GM18951 (cell line): Measurements from ENCODE around the gene WRAP73.

Source experiments
- POLR2A ChIP-seq: IDR thresholded peaks from 4 replicates; pipeline ENCODE4 v1.6.1; 2011; ENCODE audit warnings: mild to moderate bottlenecking; ENCODE audit not compliant: insufficient read length, insufficient read depth; ENCODE audit errors: extremely low read depth
- in situ Hi-C: fragments of 300-500 bp; cut with MboI; formaldehyde crosslinking; loops from one replicate; pipeline ENCODE4 v1.12.0; 2022; ENCODE audit warnings: low sequenced_read_pairs, mixed read lengths, inconsistent platforms; ENCODE audit not compliant: unreplicated experiment

Gene WRAP73

DNA sequence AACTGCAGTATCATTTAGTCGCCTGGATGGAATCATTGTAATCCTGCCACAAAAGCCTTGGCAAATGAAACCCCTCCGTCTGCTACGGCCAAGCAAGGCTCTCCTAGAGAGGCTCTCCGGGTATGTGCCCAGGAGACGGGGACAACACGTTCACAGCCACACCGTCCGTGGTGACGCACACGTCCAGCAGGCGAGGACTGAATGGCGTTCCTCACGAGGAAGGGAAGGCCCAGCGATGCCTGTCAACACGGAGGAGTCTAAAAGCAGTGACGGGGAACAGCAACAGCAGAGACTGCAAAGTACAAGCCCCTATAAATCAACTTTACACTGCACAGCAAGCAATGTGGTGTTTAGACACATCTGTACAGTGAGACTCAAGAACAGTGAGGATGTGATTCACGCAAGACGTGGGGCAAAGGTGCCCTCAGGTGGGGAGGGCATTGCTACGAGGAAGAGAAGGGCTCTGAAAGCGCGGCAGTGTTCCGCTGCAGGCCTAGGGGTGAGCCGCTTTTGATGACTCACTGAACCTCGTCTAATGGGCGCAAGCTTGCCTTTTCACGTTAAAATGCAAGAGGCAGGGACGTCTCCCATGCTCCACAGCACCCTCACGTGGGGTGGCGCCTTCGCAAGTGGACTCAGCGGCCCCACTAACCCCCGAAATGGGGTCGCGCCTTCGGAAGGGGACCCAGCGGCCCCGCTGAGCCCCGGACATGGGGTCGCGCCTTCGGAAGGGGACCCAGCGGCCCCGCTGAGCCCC, 6.8 kb downstream of the WRAP73 start:
- in situ Hi-C loops: no loop called here

DNA sequence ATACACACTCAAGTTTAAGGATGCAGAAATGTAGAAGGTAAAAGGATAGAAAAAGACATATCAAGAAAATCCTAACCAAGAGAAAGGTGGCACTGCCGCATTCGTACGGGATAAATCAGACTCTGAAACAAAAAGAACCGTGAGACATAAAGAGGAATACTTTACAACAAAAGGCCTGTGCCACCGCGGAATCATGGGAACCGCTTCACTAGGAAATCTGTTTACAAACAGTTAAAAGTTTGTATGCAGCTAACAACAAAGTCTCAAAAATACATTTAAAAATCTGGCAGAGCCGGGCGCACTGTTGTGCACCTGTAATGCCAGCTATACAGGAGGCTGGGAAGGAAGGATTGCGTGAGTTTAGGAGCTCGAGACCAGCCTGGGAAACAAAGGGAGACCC, 8.1 kb downstream of the WRAP73 start:
- in situ Hi-C loops: no loop called here

More for the DNA sequence above, 6.8 kb downstream of the WRAP73 start:
- no peak for TF ChIP-seq POLR2A

GRCh38 chr1:3641046-3641760, 8.7 kb downstream of the WRAP73 start:
- in situ Hi-C loops: no loop called here
- no peak for TF ChIP-seq POLR2A

More for the DNA sequence above, 8.1 kb downstream of the WRAP73 start:
- TF ChIP-seq POLR2A: no peak

- in situ Hi-C loops: no loop called here
- no peak for TF ChIP-seq POLR2A
Measured at GRCh38 chr1:3640121-3640837, 9.6 kb downstream of the WRAP73 start.

- no peak for TF ChIP-seq POLR2A
- in situ Hi-C loops: no loop called here
Measured at GRCh38 chr1:3639397-3639911, 10.4 kb downstream of the WRAP73 start.

DNA sequence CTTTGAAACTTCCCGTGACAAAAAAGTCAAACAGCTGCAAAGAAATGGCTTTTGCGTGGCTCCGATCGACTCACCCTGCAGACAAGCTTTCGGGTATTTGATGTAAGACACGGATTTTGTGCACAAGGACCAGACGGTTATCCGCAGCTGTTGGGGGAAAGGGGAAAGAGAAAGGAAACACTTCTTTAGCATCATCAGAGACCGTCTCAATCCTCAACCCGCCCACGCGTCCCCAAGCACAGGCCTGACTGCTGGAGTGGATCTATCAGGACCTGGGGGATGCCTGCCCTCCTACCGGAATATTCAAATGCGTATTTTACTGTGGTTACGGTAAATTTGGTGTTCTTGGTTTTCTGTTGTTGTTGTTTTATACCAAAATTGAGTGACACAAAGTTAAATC, 11.2 kb downstream of the WRAP73 start:
- in situ Hi-C loops: no loop called here
- TF ChIP-seq POLR2A: no peak

- in situ Hi-C loops: no loop called here
- TF ChIP-seq POLR2A: no peak
Measured at GRCh38 chr1:3638027-3638426, 11.9 kb downstream of the WRAP73 start.

DNA sequence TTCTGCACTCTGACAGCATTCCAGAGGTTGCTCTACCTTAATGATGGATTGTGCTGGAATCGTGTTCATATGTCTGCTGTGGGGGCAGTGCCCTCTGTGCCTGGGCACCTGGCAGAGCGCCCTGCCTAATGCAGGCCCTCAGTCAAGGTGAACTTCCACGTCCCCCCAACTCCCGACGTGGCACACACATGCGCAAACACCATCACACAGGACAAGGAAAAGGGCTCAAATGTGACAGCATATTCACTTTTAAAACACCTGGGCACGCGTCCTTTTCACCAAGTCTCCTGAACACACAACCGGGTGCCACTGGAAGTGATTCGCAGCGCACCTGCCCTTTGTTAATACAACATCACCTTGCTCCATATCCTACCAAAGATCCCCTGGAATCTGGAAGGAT, 13.4 kb downstream of the WRAP73 start:
- in situ Hi-C loops: no loop called here

DNA sequence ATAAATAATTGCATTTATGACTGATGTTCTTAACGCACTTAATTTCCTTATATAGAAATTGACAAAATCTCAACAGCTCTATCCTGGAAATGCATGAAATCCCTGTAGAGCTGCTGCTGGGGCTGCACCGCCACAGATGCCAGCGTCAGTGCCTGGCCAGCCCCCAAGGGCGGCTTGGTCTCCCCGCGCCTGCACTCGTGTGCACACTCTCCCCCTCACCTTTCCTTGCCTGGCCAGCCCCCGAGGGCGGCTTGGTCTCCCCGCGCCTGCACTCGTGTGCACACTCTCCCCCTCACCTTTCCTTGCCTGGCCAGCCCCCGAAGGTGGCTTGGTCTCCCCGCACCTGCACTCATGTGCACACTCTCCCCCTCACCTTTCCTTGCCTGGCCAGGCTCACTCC, 13.8 kb downstream of the WRAP73 start:
- TF ChIP-seq POLR2A: no peak
- in situ Hi-C loops: no loop called here

More for the DNA sequence above, 13.4 kb downstream of the WRAP73 start:
- no peak for TF ChIP-seq POLR2A

- no peak for TF ChIP-seq POLR2A
- in situ Hi-C loops: no loop called here
Measured at GRCh38 chr1:3634059-3634800, 15.7 kb downstream of the WRAP73 start.

- in situ Hi-C loops: no loop called here
- TF ChIP-seq POLR2A: no peak
Measured at GRCh38 chr1:3633344-3634058, 16.4 kb downstream of the WRAP73 start.

DNA sequence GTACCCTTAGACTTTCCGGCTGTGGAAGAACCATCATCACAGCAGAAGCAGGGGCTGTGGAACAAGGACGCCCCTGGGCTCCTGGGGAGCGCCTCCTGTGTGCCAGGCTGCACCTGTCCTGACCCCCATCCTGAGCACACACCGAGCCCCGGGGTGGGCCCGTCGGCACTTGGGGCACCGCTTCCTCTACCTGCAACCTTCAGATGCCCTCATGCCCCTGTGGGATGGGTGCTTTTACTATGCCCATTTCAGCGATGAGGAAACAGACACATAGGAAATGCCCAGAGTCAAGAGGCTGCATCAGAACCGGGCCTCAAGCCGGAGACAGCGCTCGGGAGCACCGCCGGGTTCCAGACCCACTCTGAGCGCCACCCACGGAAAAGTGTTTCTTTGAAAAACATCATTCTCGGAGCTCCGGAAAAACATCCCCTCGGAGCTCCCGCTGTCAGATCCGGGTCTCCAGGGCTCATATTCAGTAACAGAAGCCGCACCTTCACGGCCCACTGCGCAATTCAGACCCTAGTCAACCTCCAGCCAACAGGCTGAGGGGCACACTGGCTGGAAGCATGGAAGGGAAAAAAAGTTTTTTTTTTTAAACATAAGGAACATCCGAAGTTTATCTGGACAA, 17.1 kb downstream of the WRAP73 start:
- in situ Hi-C loops: no loop called here
- TF ChIP-seq POLR2A: no peak
